Anterior cingulate cortex (tissue), 58 donors: ENCODE measurements around the gene DEAF1.
"Not testable (repeated sequence)": the region's sequence is repeated elsewhere in the genome, so short reads cannot be mapped to it uniquely, and the experiment has no call there.

ENCODE experiments used
- DNase-seq, 58 donors: peaks; one replicate each; lab custom pipeline; 2025; lab: John Stamatoyannopoulos, UW

Gene DEAF1

GRCh38 chr11:694563-695287 lies at the start of gene DEAF1:
Gene DEAF1 (minus strand): TSS chr11:695222. CDS start chr11:695047, 175 bp downstream.
- DNase-seq, result peak; percentile 79 to 98 (median 95)

GRCh38 chr11:742571-743201 lies 47.7 kb upstream of the DEAF1 start:
- no peak for DNase-seq

- DNase-seq, result no peak
Measured at GRCh38 chr11:742156-742546, 47.1 kb upstream of the DEAF1 start.

- DNase-seq, result not testable (repeated sequence)
Measured at GRCh38 chr11:737899-738298, 42.9 kb upstream of the DEAF1 start.

- DNase-seq, result peak in 16 of 58 donors; percentile 12 to 55 (median 32)
Measured at GRCh38 chr11:737366-737765, 42.3 kb upstream of the DEAF1 start.

GRCh38 chr11:734541-734940 lies 39.5 kb upstream of the DEAF1 start:
- not testable (repeated sequence) for DNase-seq

- no peak for DNase-seq
Measured at GRCh38 chr11:733072-733471, 38.0 kb upstream of the DEAF1 start.

- DNase-seq, result peak in 50 of 58 donors; percentile 29 to 94 (median 73)
Measured at GRCh38 chr11:729492-730074, 34.6 kb upstream of the DEAF1 start.

- DNase-seq, result no peak
Measured at GRCh38 chr11:728901-729491, 34.0 kb upstream of the DEAF1 start.

GRCh38 chr11:727859-728748 lies 33.1 kb upstream of the DEAF1 start:
- peak in 47 of 58 donors; percentile 16 to 82 (median 61) for DNase-seq

- DNase-seq, result no peak
Measured at GRCh38 chr11:727281-727701, 32.3 kb upstream of the DEAF1 start.

- DNase-seq, result no peak
Measured at GRCh38 chr11:726278-727220, 31.5 kb upstream of the DEAF1 start.

GRCh38 chr11:725624-726202 lies 30.7 kb upstream of the DEAF1 start:
- no peak for DNase-seq

- no peak for DNase-seq
Measured at GRCh38 chr11:724778-725386, 29.9 kb upstream of the DEAF1 start.

GRCh38 chr11:724049-724777 lies 29.2 kb upstream of the DEAF1 start:
- DNase-seq, result no peak

GRCh38 chr11:723120-723883 lies 28.3 kb upstream of the DEAF1 start:
- DNase-seq, result peak in 5 of 58 donors; percentile 16 to 36 (median 29)

GRCh38 chr11:722346-722811 lies 27.4 kb upstream of the DEAF1 start:
- DNase-seq, result no peak
